ENCODE data around the gene WBP4. TPM values are rescaled to one million over a fixed set of nuclear protein-coding genes. Genes with fewer than 3 reads are reported as not detected.

WBP4 gene
- total and polyA plus RNA-seq, 9 of the 15 experiments (the other 6 are each of a cell fraction or from before 2014, with no cell fraction given) = 5.5 to 12.2 (median 7.9) TPM

DNA sequence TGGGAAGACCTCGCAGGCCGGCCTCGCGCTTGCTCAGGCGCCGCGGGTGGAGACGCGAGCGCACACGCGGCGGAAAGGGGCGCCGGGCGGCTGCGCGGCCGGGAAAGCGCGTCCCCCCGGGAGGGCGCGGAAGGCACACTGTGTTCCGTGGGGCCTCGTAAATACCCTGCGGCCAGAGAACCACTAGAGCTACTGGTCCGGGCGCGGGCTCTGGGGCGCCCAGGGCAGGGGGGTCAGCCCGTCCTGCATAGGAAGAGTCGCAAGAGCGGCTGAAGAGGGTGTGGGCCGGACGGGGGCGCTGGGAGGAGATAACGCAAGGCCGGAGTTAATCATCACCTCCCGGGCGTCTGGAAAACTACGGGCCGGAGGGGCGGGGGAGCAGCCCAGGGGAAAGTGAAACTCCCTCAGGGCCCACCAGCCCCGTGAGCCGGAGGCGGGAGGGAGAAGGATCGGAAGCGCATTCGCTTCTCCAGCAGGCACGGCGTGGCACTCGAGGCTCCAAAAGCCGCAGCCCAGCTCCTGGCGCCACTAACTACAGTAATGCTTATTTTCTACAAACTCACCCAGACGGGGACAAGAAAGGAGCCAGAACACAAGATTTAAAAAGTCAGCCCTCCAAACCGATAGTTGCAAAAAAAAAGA is 1.1 kb upstream of the WBP4 start (continued):
- TF ChIP-seq, protein P1, sequence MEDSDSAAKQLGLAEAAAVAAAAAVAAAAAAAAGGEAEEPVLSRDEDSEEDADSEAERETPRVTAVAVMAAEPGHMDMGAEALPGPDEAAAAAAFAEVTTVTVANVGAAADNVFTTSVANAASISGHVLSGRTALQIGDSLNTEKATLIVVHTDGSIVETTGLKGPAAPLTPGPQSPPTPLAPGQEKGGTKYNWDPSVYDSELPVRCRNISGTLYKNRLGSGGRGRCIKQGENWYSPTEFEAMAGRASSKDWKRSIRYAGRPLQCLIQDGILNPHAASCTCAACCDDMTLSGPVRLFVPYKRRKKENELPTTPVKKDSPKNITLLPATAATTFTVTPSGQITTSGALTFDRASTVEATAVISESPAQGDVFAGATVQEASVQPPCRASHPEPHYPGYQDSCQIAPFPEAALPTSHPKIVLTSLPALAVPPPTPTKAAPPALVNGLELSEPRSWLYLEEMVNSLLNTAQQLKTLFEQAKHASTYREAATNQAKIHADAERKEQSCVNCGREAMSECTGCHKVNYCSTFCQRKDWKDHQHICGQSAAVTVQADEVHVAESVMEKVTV (CRISPR knock-in tag; IDR thresholded peaks at IDR 0.05) = no peak
- TF ChIP-seq RCOR1 (IDR thresholded peaks at IDR 0.05; ENCODE audit: borderline replicate concordance in 1 of 2, low read depth in 2 of 2, low read length in 2 of 2) (peak in 1 of 2 experiments; percentile 49; a peak in 1 of 4 replicates), SAFB2 (IDR thresholded peaks at IDR 0.05; ENCODE audit: borderline replicate concordance, low read depth, low read length, severe bottlenecking) (no peak), CC2D1A (IDR thresholded peaks at IDR 0.05) (0 out of 2 replicates have a peak, but pooled peaks have one; percentile 27), GABPA (tag; conservative IDR thresholded peaks at IDR 0.05; ENCODE audit: low read depth) (no peak), SRSF3 (IDR thresholded peaks at IDR 0.05; ENCODE audit: insufficient read depth, low read length) (no peak), PPARD (CRISPR knock-in tag; IDR thresholded peaks at IDR 0.05) (no peak)
- TF ChIP-seq, protein P2, sequence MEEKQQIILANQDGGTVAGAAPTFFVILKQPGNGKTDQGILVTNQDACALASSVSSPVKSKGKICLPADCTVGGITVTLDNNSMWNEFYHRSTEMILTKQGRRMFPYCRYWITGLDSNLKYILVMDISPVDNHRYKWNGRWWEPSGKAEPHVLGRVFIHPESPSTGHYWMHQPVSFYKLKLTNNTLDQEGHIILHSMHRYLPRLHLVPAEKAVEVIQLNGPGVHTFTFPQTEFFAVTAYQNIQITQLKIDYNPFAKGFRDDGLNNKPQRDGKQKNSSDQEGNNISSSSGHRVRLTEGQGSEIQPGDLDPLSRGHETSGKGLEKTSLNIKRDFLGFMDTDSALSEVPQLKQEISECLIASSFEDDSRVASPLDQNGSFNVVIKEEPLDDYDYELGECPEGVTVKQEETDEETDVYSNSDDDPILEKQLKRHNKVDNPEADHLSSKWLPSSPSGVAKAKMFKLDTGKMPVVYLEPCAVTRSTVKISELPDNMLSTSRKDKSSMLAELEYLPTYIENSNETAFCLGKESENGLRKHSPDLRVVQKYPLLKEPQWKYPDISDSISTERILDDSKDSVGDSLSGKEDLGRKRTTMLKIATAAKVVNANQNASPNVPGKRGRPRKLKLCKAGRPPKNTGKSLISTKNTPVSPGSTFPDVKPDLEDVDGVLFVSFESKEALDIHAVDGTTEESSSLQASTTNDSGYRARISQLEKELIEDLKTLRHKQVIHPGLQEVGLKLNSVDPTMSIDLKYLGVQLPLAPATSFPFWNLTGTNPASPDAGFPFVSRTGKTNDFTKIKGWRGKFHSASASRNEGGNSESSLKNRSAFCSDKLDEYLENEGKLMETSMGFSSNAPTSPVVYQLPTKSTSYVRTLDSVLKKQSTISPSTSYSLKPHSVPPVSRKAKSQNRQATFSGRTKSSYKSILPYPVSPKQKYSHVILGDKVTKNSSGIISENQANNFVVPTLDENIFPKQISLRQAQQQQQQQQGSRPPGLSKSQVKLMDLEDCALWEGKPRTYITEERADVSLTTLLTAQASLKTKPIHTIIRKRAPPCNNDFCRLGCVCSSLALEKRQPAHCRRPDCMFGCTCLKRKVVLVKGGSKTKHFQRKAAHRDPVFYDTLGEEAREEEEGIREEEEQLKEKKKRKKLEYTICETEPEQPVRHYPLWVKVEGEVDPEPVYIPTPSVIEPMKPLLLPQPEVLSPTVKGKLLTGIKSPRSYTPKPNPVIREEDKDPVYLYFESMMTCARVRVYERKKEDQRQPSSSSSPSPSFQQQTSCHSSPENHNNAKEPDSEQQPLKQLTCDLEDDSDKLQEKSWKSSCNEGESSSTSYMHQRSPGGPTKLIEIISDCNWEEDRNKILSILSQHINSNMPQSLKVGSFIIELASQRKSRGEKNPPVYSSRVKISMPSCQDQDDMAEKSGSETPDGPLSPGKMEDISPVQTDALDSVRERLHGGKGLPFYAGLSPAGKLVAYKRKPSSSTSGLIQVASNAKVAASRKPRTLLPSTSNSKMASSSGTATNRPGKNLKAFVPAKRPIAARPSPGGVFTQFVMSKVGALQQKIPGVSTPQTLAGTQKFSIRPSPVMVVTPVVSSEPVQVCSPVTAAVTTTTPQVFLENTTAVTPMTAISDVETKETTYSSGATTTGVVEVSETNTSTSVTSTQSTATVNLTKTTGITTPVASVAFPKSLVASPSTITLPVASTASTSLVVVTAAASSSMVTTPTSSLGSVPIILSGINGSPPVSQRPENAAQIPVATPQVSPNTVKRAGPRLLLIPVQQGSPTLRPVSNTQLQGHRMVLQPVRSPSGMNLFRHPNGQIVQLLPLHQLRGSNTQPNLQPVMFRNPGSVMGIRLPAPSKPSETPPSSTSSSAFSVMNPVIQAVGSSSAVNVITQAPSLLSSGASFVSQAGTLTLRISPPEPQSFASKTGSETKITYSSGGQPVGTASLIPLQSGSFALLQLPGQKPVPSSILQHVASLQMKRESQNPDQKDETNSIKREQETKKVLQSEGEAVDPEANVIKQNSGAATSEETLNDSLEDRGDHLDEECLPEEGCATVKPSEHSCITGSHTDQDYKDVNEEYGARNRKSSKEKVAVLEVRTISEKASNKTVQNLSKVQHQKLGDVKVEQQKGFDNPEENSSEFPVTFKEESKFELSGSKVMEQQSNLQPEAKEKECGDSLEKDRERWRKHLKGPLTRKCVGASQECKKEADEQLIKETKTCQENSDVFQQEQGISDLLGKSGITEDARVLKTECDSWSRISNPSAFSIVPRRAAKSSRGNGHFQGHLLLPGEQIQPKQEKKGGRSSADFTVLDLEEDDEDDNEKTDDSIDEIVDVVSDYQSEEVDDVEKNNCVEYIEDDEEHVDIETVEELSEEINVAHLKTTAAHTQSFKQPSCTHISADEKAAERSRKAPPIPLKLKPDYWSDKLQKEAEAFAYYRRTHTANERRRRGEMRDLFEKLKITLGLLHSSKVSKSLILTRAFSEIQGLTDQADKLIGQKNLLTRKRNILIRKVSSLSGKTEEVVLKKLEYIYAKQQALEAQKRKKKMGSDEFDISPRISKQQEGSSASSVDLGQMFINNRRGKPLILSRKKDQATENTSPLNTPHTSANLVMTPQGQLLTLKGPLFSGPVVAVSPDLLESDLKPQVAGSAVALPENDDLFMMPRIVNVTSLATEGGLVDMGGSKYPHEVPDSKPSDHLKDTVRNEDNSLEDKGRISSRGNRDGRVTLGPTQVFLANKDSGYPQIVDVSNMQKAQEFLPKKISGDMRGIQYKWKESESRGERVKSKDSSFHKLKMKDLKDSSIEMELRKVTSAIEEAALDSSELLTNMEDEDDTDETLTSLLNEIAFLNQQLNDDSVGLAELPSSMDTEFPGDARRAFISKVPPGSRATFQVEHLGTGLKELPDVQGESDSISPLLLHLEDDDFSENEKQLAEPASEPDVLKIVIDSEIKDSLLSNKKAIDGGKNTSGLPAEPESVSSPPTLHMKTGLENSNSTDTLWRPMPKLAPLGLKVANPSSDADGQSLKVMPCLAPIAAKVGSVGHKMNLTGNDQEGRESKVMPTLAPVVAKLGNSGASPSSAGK (IDR thresholded peaks at IDR 0.05) = peak; percentile 83
- TF ChIP-seq, protein P3, sequence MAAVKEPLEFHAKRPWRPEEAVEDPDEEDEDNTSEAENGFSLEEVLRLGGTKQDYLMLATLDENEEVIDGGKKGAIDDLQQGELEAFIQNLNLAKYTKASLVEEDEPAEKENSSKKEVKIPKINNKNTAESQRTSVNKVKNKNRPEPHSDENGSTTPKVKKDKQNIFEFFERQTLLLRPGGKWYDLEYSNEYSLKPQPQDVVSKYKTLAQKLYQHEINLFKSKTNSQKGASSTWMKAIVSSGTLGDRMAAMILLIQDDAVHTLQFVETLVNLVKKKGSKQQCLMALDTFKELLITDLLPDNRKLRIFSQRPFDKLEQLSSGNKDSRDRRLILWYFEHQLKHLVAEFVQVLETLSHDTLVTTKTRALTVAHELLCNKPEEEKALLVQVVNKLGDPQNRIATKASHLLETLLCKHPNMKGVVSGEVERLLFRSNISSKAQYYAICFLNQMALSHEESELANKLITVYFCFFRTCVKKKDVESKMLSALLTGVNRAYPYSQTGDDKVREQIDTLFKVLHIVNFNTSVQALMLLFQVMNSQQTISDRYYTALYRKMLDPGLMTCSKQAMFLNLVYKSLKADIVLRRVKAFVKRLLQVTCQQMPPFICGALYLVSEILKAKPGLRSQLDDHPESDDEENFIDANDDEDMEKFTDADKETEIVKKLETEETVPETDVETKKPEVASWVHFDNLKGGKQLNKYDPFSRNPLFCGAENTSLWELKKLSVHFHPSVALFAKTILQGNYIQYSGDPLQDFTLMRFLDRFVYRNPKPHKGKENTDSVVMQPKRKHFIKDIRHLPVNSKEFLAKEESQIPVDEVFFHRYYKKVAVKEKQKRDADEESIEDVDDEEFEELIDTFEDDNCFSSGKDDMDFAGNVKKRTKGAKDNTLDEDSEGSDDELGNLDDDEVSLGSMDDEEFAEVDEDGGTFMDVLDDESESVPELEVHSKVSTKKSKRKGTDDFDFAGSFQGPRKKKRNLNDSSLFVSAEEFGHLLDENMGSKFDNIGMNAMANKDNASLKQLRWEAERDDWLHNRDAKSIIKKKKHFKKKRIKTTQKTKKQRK (IDR thresholded peaks at IDR 0.05; ENCODE audit: borderline replicate concordance, low read depth, low read length) = no peak

Measured in K562 (cell line).